ENCODE measurements around the gene TMEM62. TPM values are rescaled to one million over a fixed set of nuclear protein-coding genes. Genes with fewer than 3 reads are reported as not detected.

TMEM62 gene
- total and polyA plus RNA-seq, 2 of the 8 experiments (the other 6 are each of a cell fraction or from before 2014, with no cell fraction given): 2.0 to 4.0 TPM

GRCh38 chr15:43118286-43118685 is 15.1 kb upstream of the TMEM62 start:
- no peaks in the 10 kb centered on the region for H3K9me3 ChIP-seq (ENCODE audit: insufficient read depth in 2 of 2, low read depth in 1 of 2, low read length in 1 of 2)
- no peak for DNase-seq (ENCODE audit: low read depth in 1 of 2, low spot score in 2 of 2)
- H3K18ac ChIP-seq (ENCODE audit: extremely low read depth, low read length): no peak overlapping the region
- no peaks in the 10 kb centered on the region for H4K20me1 ChIP-seq (replicated peaks in 1 of 2; ENCODE audit: control insufficient read depth in 1 of 2, insufficient read depth in 2 of 2, low read length in 2 of 2)
- no peak overlapping the region for H2AK5ac ChIP-seq (ENCODE audit: low read depth, low read length)
- H2AFZ ChIP-seq (ENCODE audit: low read length): no peak overlapping the region
- H4K5ac ChIP-seq (ENCODE audit: insufficient read length, low read depth, low read length): no peak overlapping the region
- no peak overlapping the region for H2BK12ac ChIP-seq (ENCODE audit: low read depth, low read length)
- no peak overlapping the region for H4K8ac ChIP-seq (ENCODE audit: extremely low read depth, insufficient read depth, low read length)
- no peak overlapping the region for H2BK15ac ChIP-seq (ENCODE audit: low read length)
- ChIA-PET CTCF (ENCODE audit: partially characterized antibody) (no interaction called here), POLR2A (ENCODE audit: partially characterized antibody) (interaction anchor here (2.0 kb wide), 1 partner anchor 12 kb away, joined by 7 read pairs; the partner anchor contains the start of gene UBR1)
- H3K23me2 ChIP-seq (ENCODE audit: low read depth, low read length): peaks cover 7% of the 10 kb centered on the region
- no peak overlapping the region for H3K9ac ChIP-seq (replicated peaks in 1 of 4; ENCODE audit: extremely low read depth in 1 of 4, low read depth in 3 of 4, low read length in 3 of 4)
- H3K27ac ChIP-seq (ENCODE audit: low read depth, low read length): no peak overlapping the region
- H2BK20ac ChIP-seq (ENCODE audit: low read length): no peak overlapping the region
- H3K36me3 ChIP-seq (ENCODE audit: control insufficient read depth in 2 of 4, insufficient read depth in 4 of 4, low read length in 3 of 4): no peaks in the 10 kb centered on the region
- H3K14ac ChIP-seq (ENCODE audit: insufficient read length): no peak overlapping the region
- no peaks in the 10 kb centered on the region for H3K79me1 ChIP-seq (ENCODE audit: low read depth, low read length)
- WGBS, 2 experiments (ENCODE audit: extremely low coverage in 1 of 2, insufficient coverage in 1 of 2, insufficient read length in 1 of 2, insufficient replicate concordance in 2 of 2, low coverage in 1 of 2, low lambda C conversion rate in 2 of 2, missing lambda C conversion rate in 1 of 2): 77% methylated on average over 1 of the region's 1 CpG; no CpG with 5 or more reads in 1 of the 2 experiments
- H3K4ac ChIP-seq (replicated peaks; ENCODE audit: insufficient read length, low read depth, low read length): no peak overlapping the region
- H3K4me2 ChIP-seq (ENCODE audit: insufficient read depth in 1 of 2, low read depth in 2 of 2, low read length in 2 of 2): no peak overlapping the region
- no peak overlapping the region for H3K23ac ChIP-seq (ENCODE audit: insufficient read length)
- H3K79me2 ChIP-seq (ENCODE audit: control insufficient read depth in 1 of 2, insufficient read depth in 2 of 2, low read length in 2 of 2): no peaks in the 10 kb centered on the region
- H3K4me3 ChIP-seq (ENCODE audit: extremely low read depth in 1 of 4, insufficient read depth in 2 of 4, low read depth in 3 of 4, low read length in 4 of 4): no peak overlapping the region
- H3K27me3 ChIP-seq (replicated peaks in 1 of 4; ENCODE audit: control insufficient read depth in 3 of 4, extremely low read depth in 1 of 4, insufficient read depth in 3 of 4, low read length in 3 of 4): peaks cover 0 to 2% (median 0%) of the 10 kb centered on the region in 4 experiments; a peak in 3 of 7 replicates
- no peak for FAIRE-seq
- no peak overlapping the region for H2BK5ac ChIP-seq (ENCODE audit: low read depth, low read length)
- H4K91ac ChIP-seq (replicated peaks; ENCODE audit: insufficient read length, low read length): no peak overlapping the region
- H3K4me1 ChIP-seq (replicated peaks in 1 of 4; ENCODE audit: control insufficient read depth in 3 of 4, insufficient read depth in 4 of 4, low read length in 3 of 4): peaks cover 0 to 2% (median 0%) of the 10 kb centered on the region in 4 experiments; a peak in 1 of 7 replicates
- no peak overlapping the region for H2BK120ac ChIP-seq (replicated peaks; ENCODE audit: low read depth, low read length)
- H3K56ac ChIP-seq (replicated peaks; ENCODE audit: insufficient read length, low read depth, low read length): no peak overlapping the region
- no peak for TF ChIP-seq RNF2 (IDR thresholded peaks at IDR 0.05; ENCODE audit: borderline replicate concordance, low read depth, low read length, missing control alignments, poor library complexity, severe bottlenecking)
- no peak for TF ChIP-seq ASH2L (IDR thresholded peaks at IDR 0.05; ENCODE audit: low read length)
- TF ChIP-seq EGR1 (IDR thresholded peaks at IDR 0.05; ENCODE audit: borderline replicate concordance, low read depth, low read length): no peak
- no peak for TF ChIP-seq CBX8 (IDR thresholded peaks at IDR 0.05; ENCODE audit: borderline replicate concordance, low read depth, low read length)
- no peak for TF ChIP-seq TEAD4 (IDR thresholded peaks at IDR 0.05; ENCODE audit: low read depth, low read length)
- no peak for TF ChIP-seq SUZ12 (IDR thresholded peaks at IDR 0.05; ENCODE audit: low read length)
- TF ChIP-seq TAF7 (optimal IDR thresholded peaks at IDR 0.05; ENCODE audit: borderline replicate concordance, low read depth, low read length): no peak
- no peak for TF ChIP-seq POU5F1 (IDR thresholded peaks at IDR 0.05; ENCODE audit: low read depth, low read length)
- no peak for TF ChIP-seq ZNF274 (IDR thresholded peaks at IDR 0.05; ENCODE audit: borderline replicate concordance, extremely low read depth, low read length)
- TF ChIP-seq BCL11A (IDR thresholded peaks at IDR 0.05; ENCODE audit: low read depth in 2 of 2, low read length in 2 of 2): no peak
- TF ChIP-seq RXRA (IDR thresholded peaks at IDR 0.05; ENCODE audit: insufficient read depth, low read depth, low read length): no peak
- TF ChIP-seq CHD2 (IDR thresholded peaks at IDR 0.05; ENCODE audit: low read length): no peak
- TF ChIP-seq NANOG (IDR thresholded peaks at IDR 0.05; ENCODE audit: insufficient read depth, low read depth, low read length, poor library complexity, severe bottlenecking): no peak
- no peak for TF ChIP-seq SIN3A (conservative IDR thresholded peaks at IDR 0.05 in 1 of 2, IDR thresholded peaks at IDR 0.05 in 1 of 2; ENCODE audit: low read depth in 1 of 2, low read length in 2 of 2)
